Activated CD8-positive, alpha-beta T cell treated with anti-CD3 and anti-CD28 coated beads, Interleukin-2, amount 10 ng/mL, durations not matched to agents 7 days and 5 days (primary cell): ENCODE results near the gene JADE2. TPM values are rescaled to one million over a fixed set of nuclear protein-coding genes. Genes with fewer than 3 reads are reported as not detected.

Source experiments
- ATAC-seq: fragments of 150-1000 bp; cut with Tn5 transposase; one replicate; pipeline ENCODE4 v1.10.0; 2021; ENCODE audit warnings: moderate library complexity
- CTCF ChIA-PET: fragments of 350-600 bp; sonication (Branson Sonifier 250); formaldehyde crosslinking; loops from one replicate; lab custom pipeline; 2021; ENCODE audit warnings: antibody characterized with exemption; lab: Charles Lee
- POLR2A ChIA-PET: fragments of 350-600 bp; sonication (Branson Sonifier 250); formaldehyde crosslinking; loops from one replicate; lab custom pipeline; 2021; ENCODE audit warnings: antibody characterized with exemption; lab: Charles Lee
- DNase-seq: peaks from one replicate; pipeline ENCODE4 v3.0.0-alpha.2; 2020
- H3K27ac Mint-ChIP-seq: one replicate; pipeline ENCODE4 v1.8.0; 2021; ENCODE audit warnings: mild to moderate bottlenecking, mixed read lengths
- H3K27me3 Mint-ChIP-seq: one replicate; pipeline ENCODE4 v1.8.0; 2021; ENCODE audit warnings: low read depth, mixed read lengths
- H3K36me3 Mint-ChIP-seq: one replicate; pipeline ENCODE4 v1.8.0; 2021; ENCODE audit warnings: low read depth, mixed read lengths
- H3K4me1 Mint-ChIP-seq: one replicate; pipeline ENCODE4 v1.8.0; 2021; ENCODE audit warnings: low read depth, mixed read lengths
- H3K4me3 Mint-ChIP-seq: one replicate; pipeline ENCODE4 v1.8.0; 2021; ENCODE audit warnings: mild to moderate bottlenecking, mixed read lengths
- H3K9me3 Mint-ChIP-seq: one replicate; pipeline ENCODE4 v1.8.0; 2022; ENCODE audit warnings: mixed read lengths; ENCODE audit not compliant: insufficient read depth
- total RNA-seq, 2 experiments: library from RNA; stranded (reverse); gene quantifications; one replicate each; pipeline ENCODE4 v1.2.3, GENCODE V29; 2021

JADE2 gene
- total RNA-seq, 2 experiments from 2014 or later = 79.9 to 86.0 TPM

DNA sequence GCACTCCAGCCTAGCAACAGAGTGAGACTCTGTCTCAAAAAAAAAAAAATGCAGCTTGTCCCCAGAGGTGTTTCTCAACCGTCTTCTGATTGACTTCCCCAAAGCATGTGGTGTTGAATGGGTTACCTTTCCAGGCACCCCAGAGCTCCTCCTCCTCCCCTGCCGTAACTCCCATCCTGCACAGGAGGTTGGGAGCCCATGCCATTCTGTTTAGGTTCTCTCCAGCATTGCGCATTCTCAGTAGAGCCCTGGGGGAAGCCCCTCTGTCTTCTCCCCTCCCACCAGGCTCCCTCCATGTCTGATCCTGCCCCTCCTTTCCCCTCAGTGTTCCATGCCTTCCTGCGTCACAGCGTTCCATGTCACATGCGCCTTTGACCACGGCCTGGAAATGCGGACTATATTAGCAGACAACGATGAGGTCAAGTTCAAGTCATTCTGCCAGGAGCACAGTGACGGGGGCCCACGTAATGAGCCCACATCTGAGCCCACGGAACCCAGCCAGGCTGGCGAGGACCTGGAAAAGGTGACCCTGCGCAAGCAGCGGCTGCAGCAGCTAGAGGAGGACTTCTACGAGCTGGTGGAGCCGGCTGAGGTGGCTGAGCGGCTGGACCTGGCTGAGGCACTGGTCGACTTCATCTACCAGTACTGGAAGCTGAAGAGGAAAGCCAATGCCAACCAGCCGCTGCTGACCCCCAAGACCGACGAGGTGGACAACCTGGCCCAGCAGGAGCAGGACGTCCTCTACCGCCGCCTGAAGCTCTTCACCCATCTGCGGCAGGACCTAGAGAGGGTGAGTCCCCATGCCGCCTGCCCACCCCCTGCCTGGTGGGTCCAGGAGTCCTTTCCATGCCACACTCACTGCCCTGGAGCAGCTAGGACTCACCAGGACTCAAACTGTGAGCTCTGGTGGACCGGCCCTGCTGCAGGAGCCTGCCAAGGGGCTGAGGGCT is 40.6 kb downstream of the JADE2 start:
- CTCF ChIA-PET = interaction anchor here (0.8 to 1.4 kb wide), 5 partner anchors 12 to 66 kb away, joined by 3 to 5 read pairs (median 3); no protein-coding TSS in a partner anchor
- POLR2A ChIA-PET = no interaction called here
- H3K27me3 Mint-ChIP-seq = no peaks in the 10 kb centered on the region
- H3K4me1 Mint-ChIP-seq = peaks cover 23% of the 10 kb centered on the region
- DNase-seq (no peak), ATAC-seq (no peak)
- no peak overlapping the region for H3K27ac Mint-ChIP-seq
- H3K36me3 Mint-ChIP-seq = peaks cover 51% of the 10 kb centered on the region
- no peak overlapping the region for H3K4me3 Mint-ChIP-seq
- H3K9me3 Mint-ChIP-seq = no peaks in the 10 kb centered on the region

DNA sequence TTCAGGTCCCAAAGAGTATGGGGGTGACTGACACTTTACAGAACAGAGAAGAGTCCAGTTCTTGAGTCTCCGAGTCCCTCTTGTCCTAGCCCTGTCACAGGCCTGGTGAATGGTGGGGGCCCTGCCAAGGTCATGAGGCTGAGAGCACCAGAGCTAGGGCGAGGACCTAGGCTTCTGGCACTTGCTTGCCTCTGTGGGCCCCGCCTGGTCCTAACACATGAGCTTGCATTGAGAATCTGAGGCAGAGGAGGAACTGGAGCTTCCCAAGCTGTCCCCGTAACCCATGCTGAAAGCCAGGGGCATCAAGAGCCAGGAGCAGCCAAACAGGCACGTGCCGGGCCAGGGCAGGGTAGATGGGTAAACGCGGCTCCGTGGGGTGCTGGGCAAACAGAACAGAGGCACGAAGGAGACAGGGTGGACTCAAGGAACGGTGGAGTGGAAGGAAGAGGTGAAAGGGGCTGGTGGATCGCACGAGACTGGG is 41.3 kb downstream of the JADE2 start:
- Mint-ChIP-seq H3K4me1 (peaks cover 23% of the 10 kb centered on the region), H3K9me3 (no peaks in the 10 kb centered on the region)

DNA sequence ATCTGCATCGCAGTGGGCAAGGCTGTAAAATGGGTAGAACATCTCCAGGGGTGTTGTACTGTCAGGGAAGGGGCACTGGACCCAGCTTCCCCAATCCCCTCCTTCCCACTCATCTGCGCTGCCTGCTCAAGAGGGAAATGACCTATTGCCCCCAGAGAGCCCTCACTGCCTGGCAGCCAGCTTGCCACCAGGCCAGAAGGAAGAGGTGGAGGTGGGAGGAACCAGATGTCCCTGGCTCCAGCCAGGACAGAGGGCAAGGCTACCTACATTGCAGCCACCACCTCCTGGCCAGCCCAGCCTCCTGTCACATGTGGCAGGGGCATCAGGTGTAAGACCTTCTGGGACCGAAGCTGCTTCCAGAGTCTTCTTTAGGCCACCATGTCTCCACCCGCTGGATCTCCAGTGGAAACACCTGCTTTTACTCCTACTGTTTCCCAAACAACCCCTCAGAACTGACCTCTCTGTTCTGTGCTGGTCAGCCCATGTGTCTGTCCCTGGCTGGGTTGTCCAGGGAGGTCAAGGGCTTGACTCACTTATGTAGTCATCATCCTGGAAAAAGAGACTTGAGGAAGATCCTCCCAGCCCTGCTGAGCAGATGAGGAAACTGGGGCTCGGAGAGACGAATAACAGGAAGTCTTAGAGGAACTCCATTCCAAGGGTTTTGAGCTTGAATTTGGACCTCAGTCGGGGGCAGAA is 42.3 kb downstream of the JADE2 start:
- DNase-seq = no peak
- Mint-ChIP-seq H3K27me3 (no peaks in the 10 kb centered on the region), H3K9me3 (no peaks in the 10 kb centered on the region), H3K4me3 (no peak overlapping the region), H3K27ac (peak overlapping the region; percentile 34), H3K36me3 (peaks cover 52% of the 10 kb centered on the region), H3K4me1 (peaks cover 23% of the 10 kb centered on the region)
- ATAC-seq = no peak
- POLR2A ChIA-PET = no interaction called here
- CTCF ChIA-PET = interaction anchor here (1.0 to 1.3 kb wide), 2 partner anchors 10 to 528 kb away, joined by 3 to 4 read pairs; no protein-coding TSS in a partner anchor

More for the DNA sequence above, 41.3 kb downstream of the JADE2 start:
- DNase-seq = no peak
- no peak for ATAC-seq
- H3K36me3 Mint-ChIP-seq = peaks cover 49% of the 10 kb centered on the region
- CTCF ChIA-PET = interaction anchor here (1.0 to 1.4 kb wide), 2 partner anchors 11 to 65 kb away, joined by 3 to 5 read pairs; no protein-coding TSS in a partner anchor
- H3K27ac Mint-ChIP-seq = peak overlapping the region; percentile 53
- POLR2A ChIA-PET = no interaction called here
- no peak overlapping the region for H3K4me3 Mint-ChIP-seq
- H3K27me3 Mint-ChIP-seq = no peaks in the 10 kb centered on the region

DNA sequence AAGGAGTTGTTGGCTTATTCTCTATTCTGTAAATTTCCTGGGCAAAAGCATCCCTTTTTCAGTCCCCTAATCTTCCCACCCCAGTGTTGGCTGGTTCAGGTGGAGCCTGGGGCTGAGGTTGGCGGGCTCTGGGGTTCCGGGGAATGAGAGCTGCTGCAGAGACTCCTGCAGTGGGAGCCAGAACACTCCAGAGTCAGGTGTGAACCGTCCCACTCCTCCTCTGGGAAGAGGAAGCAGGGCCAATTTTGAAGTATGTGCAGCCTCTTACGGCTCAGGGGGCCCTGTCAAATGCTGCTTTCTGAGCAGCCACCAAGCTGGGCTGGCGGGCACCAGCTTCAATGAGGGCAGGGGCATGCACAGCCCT is 42.8 kb downstream of the JADE2 start:
- peaks cover 23% of the 10 kb centered on the region for H3K4me1 Mint-ChIP-seq
- POLR2A ChIA-PET = no interaction called here
- H3K4me3 Mint-ChIP-seq = no peak overlapping the region
- ATAC-seq = no peak
- DNase-seq = no peak
- H3K27me3 Mint-ChIP-seq = no peaks in the 10 kb centered on the region
- peaks cover 55% of the 10 kb centered on the region for H3K36me3 Mint-ChIP-seq
- no peaks in the 10 kb centered on the region for H3K9me3 Mint-ChIP-seq
- H3K27ac Mint-ChIP-seq = peak overlapping the region; percentile 66
- CTCF ChIA-PET = interaction anchor here (1.0 to 1.3 kb wide), 2 partner anchors 10 to 529 kb away, joined by 3 to 4 read pairs; no protein-coding TSS in a partner anchor

DNA sequence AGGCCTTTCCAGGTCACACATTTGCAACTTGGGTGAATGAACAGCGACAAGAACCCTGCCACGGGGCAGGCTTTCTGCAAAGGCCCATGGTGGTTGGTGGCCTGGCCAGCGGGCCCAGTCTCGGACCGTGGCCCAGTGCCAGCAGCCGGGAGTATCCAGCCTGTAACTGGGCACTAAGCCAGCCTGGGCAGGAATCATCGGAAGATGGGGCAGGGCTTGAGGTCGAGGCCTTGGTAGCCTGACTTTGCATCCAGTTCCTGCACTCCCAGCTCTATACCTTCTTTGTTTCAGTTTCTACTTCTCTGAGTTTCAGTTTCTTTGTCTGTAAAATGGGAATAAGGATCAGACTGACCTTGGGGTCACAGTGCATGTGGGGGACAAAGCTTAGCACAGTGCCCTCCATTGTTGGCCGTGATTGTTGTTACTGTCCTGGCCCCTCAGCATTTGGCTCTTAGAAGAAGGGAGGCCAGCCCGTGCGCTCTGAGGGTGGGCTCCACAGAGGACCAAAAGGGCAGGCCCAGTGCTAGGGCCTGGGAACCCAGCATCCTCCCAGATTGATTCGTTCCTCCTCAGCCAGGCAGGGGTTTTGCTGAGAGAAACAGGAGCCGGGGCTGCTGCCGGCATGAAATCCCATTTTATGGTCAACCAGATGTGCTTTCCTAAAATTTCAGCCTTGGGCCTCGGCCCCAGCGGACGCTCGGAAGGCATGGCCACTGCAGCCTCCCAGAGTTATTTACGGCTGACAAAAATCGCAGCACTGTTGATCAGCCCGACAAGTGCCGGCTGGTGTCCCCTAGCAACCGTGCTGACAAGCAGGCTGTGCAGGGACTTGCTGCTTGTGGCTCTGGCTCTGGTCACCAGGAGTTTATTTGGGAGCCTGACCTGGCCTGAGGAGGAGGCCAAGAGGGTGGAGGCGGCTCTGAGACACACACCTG is 43.6 kb downstream of the JADE2 start:
- H3K4me3 Mint-ChIP-seq = no peak overlapping the region
- peak overlapping the region; percentile 66 for H3K27ac Mint-ChIP-seq
- ChIA-PET POLR2A (no interaction called here), CTCF (interaction anchor here (1.0 to 1.3 kb wide), 2 partner anchors 9 to 530 kb away, joined by 3 to 4 read pairs; no protein-coding TSS in a partner anchor)
- peaks cover 54% of the 10 kb centered on the region for H3K36me3 Mint-ChIP-seq
- ATAC-seq (no peak), DNase-seq (no peak)
- no peaks in the 10 kb centered on the region for H3K27me3 Mint-ChIP-seq
- H3K9me3 Mint-ChIP-seq = no peaks in the 10 kb centered on the region
- peaks cover 23% of the 10 kb centered on the region for H3K4me1 Mint-ChIP-seq

DNA sequence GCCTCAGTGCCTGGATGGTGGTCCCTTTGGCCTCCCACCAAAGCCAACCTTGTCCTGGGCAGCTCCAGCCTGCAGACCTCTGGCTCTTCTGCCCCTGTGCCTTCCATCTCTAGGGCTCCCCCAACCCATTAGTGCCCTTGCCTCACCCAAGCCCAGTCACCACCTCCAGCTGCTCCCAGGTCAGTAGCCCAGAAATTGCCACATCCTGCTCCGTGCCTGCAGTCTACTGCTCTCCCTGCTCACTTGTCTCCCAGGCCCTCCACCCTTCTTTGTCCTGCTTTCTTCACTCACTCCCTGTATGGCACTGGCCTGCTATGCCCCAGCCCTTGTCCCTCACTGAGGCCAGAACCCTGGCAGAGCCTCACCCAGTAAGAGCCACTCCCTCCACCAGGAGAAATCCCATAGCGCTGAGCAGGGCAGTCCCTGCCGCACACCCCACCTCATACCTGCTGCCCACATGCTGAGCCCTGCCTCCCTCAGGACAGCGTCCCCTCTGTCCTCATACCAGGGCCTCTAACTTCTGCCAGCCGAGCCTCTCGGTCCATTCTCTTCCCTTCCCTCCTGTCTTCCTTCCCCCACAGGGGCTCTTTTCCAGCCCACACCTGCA is 44.4 kb downstream of the JADE2 start:
- no peak overlapping the region for H3K4me3 Mint-ChIP-seq
- ATAC-seq (no peak), DNase-seq (no peak)
- H3K4me1 Mint-ChIP-seq = peaks cover 23% of the 10 kb centered on the region
- no peaks in the 10 kb centered on the region for H3K27me3 Mint-ChIP-seq
- POLR2A ChIA-PET = no interaction called here
- peak overlapping the region; percentile 64 for H3K27ac Mint-ChIP-seq
- CTCF ChIA-PET = no interaction called here
- no peaks in the 10 kb centered on the region for H3K9me3 Mint-ChIP-seq
- peaks cover 58% of the 10 kb centered on the region for H3K36me3 Mint-ChIP-seq

DNA sequence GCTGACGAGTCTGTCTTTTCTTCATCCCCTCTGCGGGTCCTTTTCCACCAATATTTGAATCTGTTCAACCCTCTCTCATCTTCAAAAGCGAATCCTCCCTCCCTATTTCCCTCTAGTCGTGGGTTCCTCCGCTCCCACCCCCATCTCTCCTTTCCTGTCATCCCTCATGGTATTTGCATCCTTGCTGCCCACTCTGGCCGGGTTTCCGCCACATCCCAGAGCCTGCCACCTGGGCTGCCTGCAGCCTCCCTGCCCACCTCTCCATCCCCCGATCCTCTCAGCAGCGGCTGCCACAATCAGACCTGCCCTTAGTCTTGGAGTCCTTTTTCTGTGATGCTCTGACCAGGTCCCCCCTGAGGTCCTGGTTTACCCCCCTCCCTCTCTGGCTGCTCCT is 44.9 kb downstream of the JADE2 start:
- no peaks in the 10 kb centered on the region for H3K9me3 Mint-ChIP-seq
- peaks cover 62% of the 10 kb centered on the region for H3K36me3 Mint-ChIP-seq
- peaks cover 23% of the 10 kb centered on the region for H3K4me1 Mint-ChIP-seq
- CTCF ChIA-PET = no interaction called here
- no peak for DNase-seq
- POLR2A ChIA-PET = no interaction called here
- no peak for ATAC-seq
- no peak overlapping the region for H3K4me3 Mint-ChIP-seq
- H3K27ac Mint-ChIP-seq = peak overlapping the region; percentile 64
- H3K27me3 Mint-ChIP-seq = no peaks in the 10 kb centered on the region

DNA sequence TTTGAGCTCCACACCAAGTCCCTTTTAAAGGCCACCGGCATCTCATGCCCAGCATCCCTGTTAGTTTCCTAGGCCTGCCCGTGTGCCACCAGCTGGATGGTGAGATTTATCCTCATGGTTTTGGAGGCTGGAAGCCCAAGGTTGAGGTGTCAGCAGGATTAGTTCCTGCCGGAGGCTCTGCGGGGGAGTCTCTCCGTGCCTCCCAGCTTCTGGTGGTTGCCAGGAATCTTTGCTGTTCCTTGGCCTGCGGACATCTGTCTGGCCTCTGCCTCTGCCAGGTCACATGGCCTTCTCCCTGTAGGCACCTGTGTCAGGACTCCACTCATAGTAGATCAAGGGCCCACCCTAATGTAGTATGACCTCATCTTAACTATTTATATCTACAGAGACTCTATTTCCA is 45.4 kb downstream of the JADE2 start:
- DNase-seq (no peak), ATAC-seq (no peak)
- ChIA-PET POLR2A (no interaction called here), CTCF (no interaction called here)
- peaks cover 61% of the 10 kb centered on the region for H3K36me3 Mint-ChIP-seq
- H3K4me1 Mint-ChIP-seq = peaks cover 23% of the 10 kb centered on the region
- no peak overlapping the region for H3K4me3 Mint-ChIP-seq
- no peaks in the 10 kb centered on the region for H3K27me3 Mint-ChIP-seq
- H3K27ac Mint-ChIP-seq = no peak overlapping the region
- no peaks in the 10 kb centered on the region for H3K9me3 Mint-ChIP-seq

DNA sequence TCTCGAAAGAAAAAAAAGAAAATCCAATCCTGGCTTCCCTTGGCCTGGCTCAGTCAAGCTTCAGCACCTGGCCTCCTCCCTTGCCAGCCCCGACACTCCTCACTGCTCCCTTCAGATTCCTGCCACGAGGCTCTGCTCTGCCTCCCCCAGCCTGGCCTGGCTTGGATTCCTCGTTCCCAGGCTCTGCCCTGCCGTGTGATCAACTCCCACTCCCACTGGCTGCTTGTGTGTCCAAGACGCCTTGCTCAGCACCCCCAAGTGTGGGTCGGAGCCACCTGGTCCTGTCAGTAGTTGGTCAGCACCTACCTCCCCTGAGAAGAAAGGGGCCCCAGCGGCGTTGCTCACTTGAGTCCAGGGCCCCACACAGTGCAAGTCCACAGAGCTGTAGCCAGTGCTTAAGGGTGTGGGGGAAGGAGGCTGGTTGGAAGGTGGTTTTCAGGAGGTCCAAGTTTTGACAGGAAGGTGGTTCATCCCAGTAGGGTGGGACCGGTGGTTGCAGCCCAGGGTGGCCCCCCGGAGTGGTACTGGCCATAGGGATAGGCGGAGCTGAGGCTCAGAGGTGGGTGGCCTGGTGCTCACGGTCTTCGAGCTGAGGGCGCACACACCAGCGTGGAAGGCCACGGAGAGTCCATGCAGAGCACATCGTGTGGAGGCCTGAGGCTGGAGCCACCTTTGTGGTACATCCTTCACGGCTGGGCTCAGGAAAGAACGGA is 46.4 kb downstream of the JADE2 start:
- ATAC-seq (no peak), DNase-seq (no peak)
- POLR2A ChIA-PET = no interaction called here
- CTCF ChIA-PET = interaction anchor here (1.2 kb wide), 1 partner anchor 15 kb away, joined by 3 read pairs; no protein-coding TSS in a partner anchor
- no peaks in the 10 kb centered on the region for H3K9me3 Mint-ChIP-seq
- peaks cover 61% of the 10 kb centered on the region for H3K36me3 Mint-ChIP-seq
- H3K4me1 Mint-ChIP-seq = peaks cover 22% of the 10 kb centered on the region
- no peak overlapping the region for H3K4me3 Mint-ChIP-seq
- H3K27me3 Mint-ChIP-seq = no peaks in the 10 kb centered on the region
- peak overlapping the region; percentile 78 for H3K27ac Mint-ChIP-seq

DNA sequence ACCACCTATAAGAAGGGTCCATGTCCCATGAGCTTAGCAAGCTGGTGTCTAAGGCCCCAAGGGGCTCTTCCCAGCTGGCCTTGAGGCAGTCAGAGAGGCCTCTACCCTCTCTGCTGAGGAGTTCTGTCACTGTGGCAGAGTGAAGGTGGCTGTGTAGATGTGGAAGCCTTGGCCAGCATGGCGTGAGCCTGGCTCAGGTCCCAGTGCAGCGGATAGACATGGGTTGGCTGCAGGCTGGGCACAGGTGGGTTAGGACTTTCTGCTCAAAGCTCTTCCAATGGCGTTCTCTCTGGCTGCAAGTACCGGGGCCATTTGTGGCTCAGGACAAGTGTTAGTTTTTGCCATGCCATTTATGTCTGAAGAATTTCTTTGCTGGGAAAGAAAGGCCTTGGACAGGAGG is 47.3 kb downstream of the JADE2 start:
- no peak for DNase-seq
- H3K4me3 Mint-ChIP-seq = no peak overlapping the region

More for the DNA sequence above, 47.3 kb downstream of the JADE2 start:
- no peak for ATAC-seq
- Mint-ChIP-seq H3K9me3 (no peaks in the 10 kb centered on the region), H3K36me3 (peaks cover 59% of the 10 kb centered on the region), H3K27me3 (no peaks in the 10 kb centered on the region), H3K4me1 (peaks cover 18% of the 10 kb centered on the region), H3K27ac (no peak overlapping the region)
- ChIA-PET CTCF (interaction anchor here (1.2 kb wide), 1 partner anchor 14 kb away, joined by 3 read pairs; no protein-coding TSS in a partner anchor), POLR2A (no interaction called here)
